PC-9 (cell line): Measurements from ENCODE around the gene TMEM168. TPM values are rescaled to one million over a fixed set of nuclear protein-coding genes. Genes with fewer than 3 reads are reported as not detected.

Experiments
- BruUV-seq: library from RNA; stranded (reverse); fragments of 400-500 nt; replicated peaks from 2 replicates; lab custom pipeline; 2021; lab: Mats Ljungman, UMichigan
- CTCF ChIA-PET: fragments of 300-600 bp; sonication (Branson Sonifier 250); formaldehyde crosslinking; loops from one replicate; lab custom pipeline; 2022; ENCODE audit warnings: antibody characterized with exemption; lab: Charles Lee
- POLR2A ChIA-PET: fragments of 300-600 bp; sonication (Branson Sonifier 250); formaldehyde crosslinking; loops from one replicate; lab custom pipeline; 2022; ENCODE audit warnings: antibody characterized with exemption; ENCODE audit not compliant: unreplicated experiment; lab: Charles Lee
- DNase-seq, 2 experiments: peaks; one replicate each; pipeline versions ENCODE4 v3.0.0 to v3.0.0-alpha.2; 2015 to 2022; ENCODE audit warnings: mixed read lengths in 1 of 2
- H2AFZ ChIP-seq: fragments of 200-600 bp; sonication (generic); 2 replicates; pipeline ENCODE4 v1.8.1; 2017; ENCODE audit warnings: antibody characterized with exemption
- H3F3A ChIP-seq: fragments of 200-600 bp; sonication (generic); 2 replicates; pipeline ENCODE4 v1.8.1; 2017; ENCODE audit warnings: antibody characterized with exemption, mild to moderate bottlenecking, low read depth; ENCODE audit not compliant: insufficient read depth
- H3K27ac ChIP-seq: fragments of 200-600 bp; sonication (generic); 2 replicates; pipeline ENCODE4 v1.6.1; 2016; ENCODE audit warnings: mixed run types
- H3K27me3 ChIP-seq: fragments of 200-600 bp; sonication (generic); 2 replicates; pipeline ENCODE4 v1.6.1; 2016; ENCODE audit warnings: low read depth, mixed run types; ENCODE audit not compliant: insufficient read depth
- H3K36me3 ChIP-seq: fragments of 200-600 bp; sonication (generic); 2 replicates; pipeline ENCODE4 v1.6.1; 2016; ENCODE audit warnings: low read depth, mixed run types
- H3K4me1 ChIP-seq: fragments of 200-600 bp; sonication (generic); replicated peaks from 2 replicates; pipeline ENCODE4 v1.6.1; 2016; ENCODE audit warnings: mixed run types; ENCODE audit not compliant: insufficient read depth
- H3K4me2 ChIP-seq: fragments of 200-600 bp; sonication (generic); 2 replicates; pipeline ENCODE4 v1.6.1; 2017; ENCODE audit warnings: mixed run types
- H3K4me3 ChIP-seq: fragments of 200-600 bp; sonication (generic); 2 replicates; pipeline ENCODE4 v1.6.1; 2016; ENCODE audit warnings: mixed run types
- H3K79me2 ChIP-seq: fragments of 200-600 bp; sonication (generic); 2 replicates; pipeline ENCODE4 v1.6.1; 2017; ENCODE audit warnings: low read depth, mixed run types
- H3K9me2 ChIP-seq: fragments of 200-600 bp; sonication (generic); 2 replicates; pipeline ENCODE4 v1.8.1; 2017; ENCODE audit warnings: mild to moderate bottlenecking; ENCODE audit not compliant: insufficient read depth
- H3K9me3 ChIP-seq: fragments of 200-600 bp; sonication (generic); 2 replicates; pipeline ENCODE4 v1.8.1; 2016; ENCODE audit warnings: low read depth; ENCODE audit not compliant: insufficient read depth
- H4K20me1 ChIP-seq: fragments of 200-600 bp; sonication (generic); 2 replicates; pipeline ENCODE4 v1.8.1; 2017; ENCODE audit not compliant: insufficient read depth
- CTCF ChIP-seq: fragments of 200-600 bp; sonication (generic); conservative IDR thresholded peaks from 2 replicates; pipeline ENCODE4 v1.6.1; 2017; ENCODE audit warnings: mixed run types, antibody characterized with exemption, mild to moderate bottlenecking, moderate library complexity
- EZH2 ChIP-seq: fragments of 200-600 bp; sonication (generic); IDR thresholded peaks from 2 replicates; pipeline ENCODE4 v1.8.0; 2017; ENCODE audit warnings: antibody characterized with exemption, low read depth
- intact Hi-C: fragments of 100-400 bp; cut with micrococcal nuclease; formaldehyde crosslinking; loops from one replicate; pipeline ENCODE4 v1.10.0; 2022; ENCODE audit not compliant: unreplicated experiment
- total RNA-seq: library from RNA; stranded (reverse); gene quantifications from 2 replicates; pipeline ENCODE4 v1.2.3, GENCODE V29; 2021

The TMEM168 gene
- total RNA-seq, 1 experiment from 2014 or later: 17.2 TPM

DNA sequence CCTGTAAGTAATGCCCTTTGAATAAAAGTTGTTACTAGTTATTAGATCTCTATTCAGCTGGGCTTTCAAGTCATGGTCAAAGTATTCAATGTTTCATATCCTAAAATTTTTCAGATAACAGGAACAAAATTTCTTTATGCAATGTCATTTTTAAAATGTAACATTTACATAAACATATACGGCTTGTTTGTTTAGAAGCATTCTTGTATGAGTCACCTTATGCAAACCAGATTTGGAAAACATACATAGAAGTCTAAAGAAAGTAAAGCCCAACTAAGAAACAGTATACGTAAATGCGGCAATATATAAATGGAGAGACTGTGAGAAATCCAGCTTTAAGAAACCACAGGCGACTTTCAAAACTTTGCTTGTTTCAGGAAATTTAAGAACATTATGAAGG is 10.5 kb downstream of the TMEM168 start:
- Histone ChIP-seq H3F3A (no peaks in the 10 kb centered on the region), H2AFZ (no peak overlapping the region), H3K27me3 (no peaks in the 10 kb centered on the region), H3K4me2 (no peak overlapping the region), H3K4me3 (no peak overlapping the region), H3K9me2 (peaks cover 5% of the 10 kb centered on the region; the same call in 1 of the 2 replicates), H3K79me2 (no peaks in the 10 kb centered on the region), H3K4me1 (no peaks in the 10 kb centered on the region), H3K9me3 (no peaks in the 10 kb centered on the region), H3K27ac (no peak overlapping the region), H4K20me1 (no peaks in the 10 kb centered on the region), H3K36me3 (no peaks in the 10 kb centered on the region)
- no peak for DNase-seq
- BruUV-seq: no TSS peak
- ChIA-PET POLR2A (no interaction called here), CTCF (no interaction called here)
- intact Hi-C loops: no loop called here
- no peak for TF ChIP-seq CTCF
- TF ChIP-seq EZH2: no peak

- POLR2A ChIA-PET: interaction anchor here (0.7 kb wide), 1 partner anchor 107 kb away, joined by 3 read pairs; no protein-coding TSS in a partner anchor
- Histone ChIP-seq H4K20me1 (no peaks in the 10 kb centered on the region), H3K9me3 (no peaks in the 10 kb centered on the region), H3K9me2 (no peaks in the 10 kb centered on the region), H2AFZ (no peak overlapping the region), H3K27ac (no peak overlapping the region), H3K4me3 (no peak overlapping the region), H3K4me1 (no peaks in the 10 kb centered on the region), H3K36me3 (no peaks in the 10 kb centered on the region), H3K4me2 (no peak overlapping the region), H3K79me2 (no peaks in the 10 kb centered on the region), H3K27me3 (no peaks in the 10 kb centered on the region), H3F3A (no peaks in the 10 kb centered on the region)
- no peak for DNase-seq
- intact Hi-C loops: no loop called here
- CTCF ChIA-PET: no interaction called here
- TF ChIP-seq CTCF (no peak), EZH2 (no peak)
- BruUV-seq: no TSS peak
Measured at GRCh38 chr7:112777406-112777805, 12.8 kb downstream of the TMEM168 start.

DNA sequence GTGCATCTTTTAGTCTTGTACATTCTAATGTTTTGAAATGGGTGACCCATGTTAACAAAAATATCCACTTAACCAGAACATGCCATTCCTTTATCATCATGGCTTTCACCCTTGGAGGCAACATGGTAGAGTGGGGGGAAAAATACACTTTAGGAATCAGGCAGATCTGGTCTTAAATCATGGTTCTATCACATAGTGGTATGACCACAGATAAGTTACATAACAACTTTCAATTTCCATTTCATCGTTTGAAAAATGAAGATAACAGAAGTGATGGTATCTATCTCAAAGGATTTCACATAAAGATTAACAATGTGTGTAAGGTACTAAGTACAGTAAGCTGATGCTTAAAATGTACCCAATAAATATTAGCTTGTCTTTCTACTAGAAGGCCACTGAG is 19.0 kb downstream of the TMEM168 start:
- no peak overlapping the region for H3K4me2 ChIP-seq
- H4K20me1 ChIP-seq: no peaks in the 10 kb centered on the region
- H3F3A ChIP-seq: no peaks in the 10 kb centered on the region
- H3K27ac ChIP-seq: no peak overlapping the region
- no peaks in the 10 kb centered on the region for H3K36me3 ChIP-seq
- CTCF ChIA-PET: no interaction called here
- H3K4me3 ChIP-seq: no peak overlapping the region
- TF ChIP-seq CTCF (no peak), EZH2 (no peak)
- H3K79me2 ChIP-seq: no peaks in the 10 kb centered on the region
- H3K9me2 ChIP-seq: no peaks in the 10 kb centered on the region; the same call in 1 of the 2 replicates
- H3K27me3 ChIP-seq: no peaks in the 10 kb centered on the region
- DNase-seq: no peak
- no peaks in the 10 kb centered on the region for H3K9me3 ChIP-seq
- no peak overlapping the region for H2AFZ ChIP-seq
- no TSS peak for BruUV-seq
- no peaks in the 10 kb centered on the region for H3K4me1 ChIP-seq
- intact Hi-C loops: no loop called here
- POLR2A ChIA-PET: no interaction called here
